Measurements from ENCODE around the gene AMPD1. TPM values are rescaled to one million over a fixed set of nuclear protein-coding genes. Genes with fewer than 3 reads are reported as not detected.

The AMPD1 gene
- total RNA-seq, 1 experiment from 2014 or later, result not detected

GRCh38 chr1:114632427-114632826 is 62.9 kb downstream of the AMPD1 start:
- no peak overlapping the region for H3K9ac ChIP-seq (ENCODE audit: extremely low read depth, insufficient read length, low read length)
- H3K27me3 Mint-ChIP-seq (ENCODE audit: low read depth), result no peaks in the 10 kb centered on the region
- no peak overlapping the region for H2AFZ ChIP-seq (ENCODE audit: low read length)
- no peak overlapping the region for H3K27ac ChIP-seq (ENCODE audit: insufficient read length, low read depth, low read length)
- no peak for TF ChIP-seq CTCF (conservative IDR thresholded peaks at IDR 0.05)
- H2BK20ac ChIP-seq (ENCODE audit: low read depth, low read length, poor library complexity, severe bottlenecking), result no peak overlapping the region
- no peak overlapping the region for H2BK15ac ChIP-seq (ENCODE audit: low read depth, low read length)
- no peak overlapping the region for H4K5ac ChIP-seq (ENCODE audit: insufficient read length, low read depth, low read length)
- H3K4me3 Mint-ChIP-seq, result no peak overlapping the region
- no peak overlapping the region for H3K14ac ChIP-seq (ENCODE audit: insufficient read depth, low read length)
- no peak overlapping the region for H3K4me2 ChIP-seq (ENCODE audit: insufficient read depth, insufficient read length, low read length)
- H3K18ac ChIP-seq (ENCODE audit: insufficient read length, low read depth, low read length), result no peak overlapping the region
- DNase-seq, result no peak
- H4K20me1 ChIP-seq (ENCODE audit: control insufficient read depth, insufficient read depth, insufficient read length), result no peaks in the 10 kb centered on the region
- no peak overlapping the region for H2BK120ac ChIP-seq (ENCODE audit: low read depth, low read length, poor library complexity, severe bottlenecking)
- no peak overlapping the region for H3K56ac ChIP-seq (ENCODE audit: insufficient read length, low read depth, low read length)
- no peaks in the 10 kb centered on the region for H3K4me1 Mint-ChIP-seq
- H3T11ph ChIP-seq (ENCODE audit: low read length), result no peak overlapping the region
- H3K9me3 Mint-ChIP-seq, result no peaks in the 10 kb centered on the region
- no peak overlapping the region for H2AK5ac ChIP-seq (ENCODE audit: insufficient read length, low read length)
- no peak overlapping the region for H4K91ac ChIP-seq (ENCODE audit: insufficient read length, low read depth, low read length)
- H3K79me1 ChIP-seq (ENCODE audit: insufficient read depth, low read depth, low read length, poor library complexity, severe bottlenecking), result no peaks in the 10 kb centered on the region
- H4K8ac ChIP-seq (replicated peaks; ENCODE audit: insufficient read length, low read depth, low read length), result no peak overlapping the region
- no peak overlapping the region for H3K4ac ChIP-seq (ENCODE audit: low read depth, low read length)
- H3K27me3 ChIP-seq (ENCODE audit: insufficient read depth, low read length), result no peaks in the 10 kb centered on the region
- H3K36me3 Mint-ChIP-seq (ENCODE audit: insufficient read depth in 1 of 3, low read depth in 3 of 3), result no peaks in the 10 kb centered on the region
- H3K4me1 ChIP-seq (ENCODE audit: insufficient read depth, low read length), result no peaks in the 10 kb centered on the region
- no peak overlapping the region for H3K23ac ChIP-seq (ENCODE audit: insufficient read length, low read depth, low read length)
- H3K9me3 ChIP-seq (ENCODE audit: control insufficient read depth, low read depth, low read length), result no peaks in the 10 kb centered on the region
- no peaks in the 10 kb centered on the region for H3K79me2 ChIP-seq (ENCODE audit: insufficient read depth, low read length)
- H2BK5ac ChIP-seq (ENCODE audit: insufficient read length, low read length), result no peak overlapping the region
- H2BK12ac ChIP-seq (ENCODE audit: insufficient read length, low read depth, low read length), result no peak overlapping the region
- no peak overlapping the region for H3K27ac Mint-ChIP-seq
- no peaks in the 10 kb centered on the region for H3K23me2 ChIP-seq (ENCODE audit: insufficient read length, low read depth, low read length, poor library complexity, severe bottlenecking)
